ENCODE results near the gene KCNJ15.
"Not testable (repeated sequence)": the region's sequence is repeated elsewhere in the genome, so short reads cannot be mapped to it uniquely, and the experiment has no call there.

Gene KCNJ15

DNA sequence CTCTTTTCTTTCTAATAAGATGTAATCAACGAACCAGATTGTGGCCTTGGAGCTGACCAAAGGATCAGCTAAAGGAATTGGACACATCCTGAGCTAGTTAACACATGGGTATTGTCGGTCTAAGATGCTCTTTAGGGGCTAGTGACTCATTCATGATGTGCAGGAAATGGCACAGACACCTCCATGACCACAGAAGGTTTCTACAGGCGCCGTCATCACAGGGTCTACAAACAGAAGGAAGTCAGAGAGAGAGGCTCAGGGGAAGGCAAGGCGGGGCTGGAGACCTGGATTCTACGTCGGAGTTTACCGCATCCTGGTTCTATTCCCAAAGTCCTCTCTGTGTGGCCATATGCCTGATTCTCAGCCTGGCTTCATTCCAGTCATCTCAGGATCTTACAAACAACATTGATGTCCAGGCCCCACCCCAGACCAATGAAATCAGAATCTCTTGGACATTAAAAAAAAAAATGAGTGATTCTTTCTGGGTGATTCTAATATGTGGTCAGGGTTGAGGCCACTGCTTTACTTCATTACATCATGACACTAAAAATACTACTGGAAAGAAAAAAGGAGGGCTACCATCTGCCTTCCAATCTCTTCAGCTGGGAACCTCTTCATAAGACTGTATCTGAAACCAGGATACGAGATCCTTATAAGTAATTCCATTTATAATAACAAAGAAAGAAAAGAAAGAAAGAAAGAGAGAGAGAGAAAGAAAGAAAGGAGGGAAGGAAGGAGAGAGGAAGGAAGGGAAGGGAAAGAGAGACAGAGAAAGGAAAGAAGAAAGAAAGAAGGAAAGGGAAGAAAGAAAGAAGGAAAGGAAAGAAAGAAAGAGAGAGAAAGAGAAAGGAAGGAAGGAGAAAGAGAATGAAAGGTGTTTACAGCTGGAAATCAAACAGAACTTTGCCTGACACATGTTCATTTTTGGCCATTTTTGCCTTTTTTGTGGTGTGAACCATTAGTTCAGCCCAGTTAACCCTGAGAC is 11.6 kb upstream of the KCNJ15 start:
- peak; percentile 77 for DNase-seq

DNA sequence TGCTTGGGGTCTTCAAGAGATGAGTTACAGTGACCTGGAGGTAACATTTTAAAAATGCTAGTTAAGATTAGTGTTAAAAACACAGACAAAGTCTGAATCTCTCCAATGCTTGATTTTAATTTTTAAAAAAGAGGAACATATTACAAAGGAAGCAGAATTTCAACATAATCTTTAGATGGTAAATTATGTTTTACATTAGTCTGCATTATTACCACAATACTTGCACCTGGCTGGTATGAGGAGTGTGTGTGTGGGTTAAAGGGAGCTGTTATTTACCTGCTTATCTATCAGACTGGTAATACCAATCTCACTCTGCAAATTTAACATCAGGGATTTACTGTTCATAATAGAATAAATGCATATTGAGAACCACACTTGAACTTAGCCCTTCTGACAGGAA is 10.3 kb upstream of the KCNJ15 start:
- DNase-seq, result no peak

DNA sequence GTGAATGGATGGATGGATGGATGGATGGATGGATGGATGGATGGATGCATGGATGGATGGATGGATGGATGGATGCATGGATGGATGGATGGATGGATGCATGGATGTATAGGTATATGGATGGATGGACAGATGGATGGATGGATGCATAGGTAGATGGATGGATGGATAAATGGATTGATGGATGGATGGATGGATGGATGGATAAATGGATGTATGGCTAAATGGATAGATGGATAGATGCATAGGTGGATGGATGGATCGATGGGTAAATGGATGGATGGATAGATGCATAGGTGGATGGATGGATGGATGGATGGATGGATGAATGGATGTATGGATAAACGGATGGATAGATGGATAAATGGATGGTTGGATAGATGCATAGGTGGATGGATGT is 9.7 kb upstream of the KCNJ15 start:
- DNase-seq, result not testable (repeated sequence)

DNA sequence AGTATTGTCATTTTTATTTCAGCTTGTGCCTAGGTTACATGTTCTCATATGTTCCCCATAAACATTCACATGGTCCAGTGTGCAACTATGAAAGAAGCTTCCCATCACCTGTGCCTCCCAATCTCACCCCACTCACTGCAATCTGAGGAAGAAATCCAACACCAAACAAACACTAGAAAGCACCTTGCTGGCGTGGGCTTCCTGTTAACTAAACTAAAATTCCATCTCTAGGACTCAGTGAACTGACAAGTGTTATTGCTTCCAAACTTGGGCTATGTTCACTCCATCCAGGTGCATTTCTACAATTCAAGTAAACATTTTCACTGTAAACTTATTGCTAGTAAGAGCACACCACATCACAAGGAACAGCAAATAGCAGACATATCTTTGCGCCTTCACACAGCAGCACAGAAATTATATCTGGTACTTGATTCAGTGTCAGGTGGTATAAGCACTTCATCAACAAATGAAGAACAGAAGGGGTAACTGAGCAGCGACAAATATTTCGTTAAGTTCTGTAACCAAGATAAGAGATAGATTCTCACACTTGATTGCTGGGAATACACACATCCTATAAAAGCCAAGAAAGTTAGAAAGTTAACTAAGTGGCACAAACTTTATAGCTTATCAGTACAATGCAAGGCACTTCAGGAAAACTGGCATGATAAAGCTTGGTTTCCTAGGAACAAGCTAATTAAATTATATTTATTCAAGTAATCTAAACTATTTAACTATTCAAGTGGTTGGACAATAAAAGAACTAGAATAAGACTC is 8.9 kb upstream of the KCNJ15 start:
- no peak for DNase-seq

DNA sequence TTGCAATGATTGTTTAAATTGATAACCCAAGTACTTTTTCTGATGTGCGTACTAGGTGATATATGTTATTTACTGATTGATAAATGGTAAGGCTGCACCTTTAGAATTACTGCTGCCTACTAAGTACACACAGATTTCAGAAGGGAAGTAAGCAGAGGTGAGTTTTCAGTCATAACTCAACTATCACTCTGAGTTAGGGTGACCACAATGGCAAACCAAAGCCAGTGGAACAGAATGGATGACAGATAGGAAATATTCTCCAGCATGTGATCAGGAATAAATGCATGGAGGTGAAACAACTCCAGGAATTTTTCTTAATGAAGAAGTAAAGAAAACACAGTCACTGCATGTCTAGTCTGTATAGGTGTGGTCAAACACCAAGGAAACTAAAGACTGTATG is 7.5 kb upstream of the KCNJ15 start:
- no peak for DNase-seq

DNA sequence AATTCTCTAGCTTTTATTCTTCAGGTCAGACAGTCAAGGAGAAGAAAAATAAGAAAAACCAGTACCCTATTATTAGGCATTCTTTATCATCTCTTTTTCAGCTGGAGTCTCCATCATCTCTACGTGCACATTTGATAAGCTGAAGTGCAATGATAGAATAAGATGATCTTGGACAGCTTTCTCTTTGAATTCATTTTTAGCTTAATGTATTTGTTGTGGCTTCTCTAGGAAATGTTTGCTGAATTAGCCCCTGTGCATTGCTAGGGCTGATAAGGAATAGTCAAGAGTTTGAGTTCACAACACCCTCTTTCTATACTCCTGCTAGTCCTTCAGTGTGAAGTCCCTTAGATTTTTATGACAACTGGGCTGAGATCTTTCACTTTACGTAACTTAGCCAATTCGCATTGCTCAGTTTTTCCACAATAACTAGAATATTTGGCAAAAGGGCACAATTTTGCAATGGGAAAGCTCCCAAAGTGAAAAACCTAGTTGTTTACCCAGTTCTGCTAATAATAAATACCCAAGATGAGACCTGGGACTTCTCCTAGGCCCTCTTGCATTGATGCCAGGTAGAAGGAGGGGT is 7.0 kb upstream of the KCNJ15 start:
- DNase-seq, result no peak

DNA sequence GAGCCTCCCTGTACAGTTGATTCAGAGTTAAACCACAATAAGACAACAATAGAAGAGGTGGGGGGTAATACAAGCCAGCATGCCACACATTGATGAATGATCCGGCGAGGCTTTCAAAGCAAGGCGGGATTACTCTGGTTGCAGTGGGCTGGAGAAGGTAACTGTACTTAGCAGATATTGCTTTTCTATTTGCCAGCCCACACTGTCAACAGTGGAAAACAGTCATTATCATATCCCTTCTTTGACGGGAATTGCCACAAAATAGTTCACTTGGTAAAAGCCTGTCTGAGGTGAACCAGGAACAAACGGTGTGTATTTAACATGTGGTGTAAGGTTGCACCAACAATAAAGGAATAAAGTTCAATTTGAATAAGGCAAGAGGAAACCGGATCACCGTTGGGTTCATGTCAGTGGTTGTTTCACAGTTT is 5.8 kb upstream of the KCNJ15 start:
- no peak for DNase-seq

DNA sequence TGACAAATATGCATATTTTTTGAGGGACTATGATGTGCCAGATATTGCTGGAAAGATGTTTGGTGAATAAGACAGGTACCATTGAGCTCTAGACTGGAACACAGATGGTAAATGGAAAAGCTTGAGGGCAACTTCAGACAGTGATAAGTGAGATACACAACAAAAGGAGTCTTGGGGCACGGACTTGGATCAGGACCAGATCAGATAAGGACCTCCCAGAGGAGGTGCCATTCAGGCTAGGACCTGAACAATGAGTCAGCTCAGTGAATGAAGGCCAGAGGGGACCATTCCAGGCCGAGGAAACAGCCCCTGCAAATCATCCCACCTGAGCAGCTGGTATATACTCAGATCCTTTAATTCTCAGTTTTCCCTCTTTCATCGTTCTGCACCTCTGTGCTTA is 1.8 kb upstream of the KCNJ15 start:
- DNase-seq, result no peak

DNA sequence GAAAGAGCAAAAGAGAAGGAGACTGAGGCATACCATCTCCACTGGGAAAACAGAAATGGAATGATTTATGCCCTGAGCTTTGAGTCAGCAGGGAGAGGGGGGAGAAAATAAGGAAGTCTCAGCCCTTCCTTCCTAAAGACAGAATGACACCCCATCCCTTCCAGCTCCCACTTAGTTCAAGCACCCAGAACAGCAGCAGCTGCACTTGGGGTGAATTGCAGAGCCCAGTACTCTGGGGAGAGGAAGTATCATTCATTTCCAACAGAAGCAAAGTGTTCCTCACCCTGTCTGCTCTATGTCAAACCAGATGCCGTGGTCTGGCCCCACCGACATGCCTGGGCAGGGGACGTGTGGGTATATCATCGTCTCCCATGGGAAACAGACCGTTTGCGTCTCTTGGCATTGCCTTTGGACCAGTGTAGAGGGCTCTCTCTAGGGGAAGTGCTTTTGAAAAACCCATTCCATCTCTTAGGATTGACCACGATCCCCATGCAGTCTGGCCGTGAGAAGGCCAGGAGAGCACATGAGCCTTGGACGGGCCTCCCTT is 1.1 kb upstream of the KCNJ15 start:
- DNase-seq, result no peak

DNA sequence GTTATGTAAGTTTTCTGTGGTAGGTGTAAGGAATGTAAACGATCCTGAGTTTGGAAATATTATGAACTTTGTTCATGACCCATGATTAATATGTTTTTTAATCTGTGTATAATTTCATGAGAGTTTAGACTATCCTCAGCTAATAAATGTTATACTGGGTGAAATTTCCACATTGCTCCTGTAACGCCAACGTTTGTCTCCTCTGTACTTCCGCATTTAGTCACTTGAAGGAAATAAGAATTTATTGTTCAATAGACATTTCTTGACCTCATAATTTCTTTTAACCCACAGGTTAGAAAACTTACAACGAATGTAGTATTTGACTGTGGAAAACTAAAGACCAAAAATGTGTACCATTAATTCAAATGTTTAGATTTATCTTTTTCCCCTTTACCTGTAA is 876 bp downstream of the KCNJ15 start:
- DNase-seq, result no peak

DNA sequence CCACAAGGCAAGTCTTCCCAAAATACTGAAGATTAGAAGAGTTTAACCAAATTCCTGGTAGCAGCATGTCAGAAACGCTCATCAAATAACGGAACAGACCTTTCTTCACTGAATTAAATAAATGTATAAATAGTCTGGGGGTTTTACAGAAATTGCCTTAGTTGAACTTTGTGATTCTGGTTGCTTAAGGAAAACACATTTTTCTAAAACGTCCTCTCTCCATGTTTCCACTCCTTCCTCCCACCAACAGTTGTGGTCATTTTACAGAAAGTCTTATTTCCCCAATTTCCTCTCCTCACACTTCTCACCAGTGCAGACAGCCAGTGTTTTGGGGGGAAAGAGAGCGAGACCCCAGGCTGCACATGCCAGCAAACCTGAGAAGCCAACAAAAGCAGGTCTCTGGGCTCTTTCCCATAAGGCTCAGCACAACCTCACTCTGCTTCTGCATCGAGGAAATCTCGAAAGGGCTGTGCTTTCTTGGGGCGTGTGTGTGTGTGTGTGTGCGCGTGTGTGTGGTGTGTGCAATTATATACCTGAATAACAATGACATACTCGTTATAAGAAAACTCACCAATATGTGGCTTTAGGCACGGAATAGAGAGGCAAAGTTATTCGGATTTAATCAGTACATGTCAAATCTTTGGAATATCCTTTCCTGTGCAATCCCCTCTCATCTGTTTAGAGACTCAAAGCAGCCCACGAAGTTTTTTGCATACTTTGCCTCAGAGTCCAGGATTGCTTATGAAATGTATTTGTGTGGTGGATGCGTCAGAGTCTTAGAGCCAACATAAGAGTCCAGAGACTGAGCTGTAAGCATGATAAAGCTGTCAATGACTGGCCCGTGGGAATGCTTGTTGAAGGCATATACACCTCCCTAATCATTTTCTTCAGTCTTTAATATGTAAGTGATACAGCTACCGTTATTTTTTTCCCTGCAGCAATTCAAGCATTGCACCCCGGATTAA is 2.0 kb downstream of the KCNJ15 start:
- DNase-seq, result no peak

DNA sequence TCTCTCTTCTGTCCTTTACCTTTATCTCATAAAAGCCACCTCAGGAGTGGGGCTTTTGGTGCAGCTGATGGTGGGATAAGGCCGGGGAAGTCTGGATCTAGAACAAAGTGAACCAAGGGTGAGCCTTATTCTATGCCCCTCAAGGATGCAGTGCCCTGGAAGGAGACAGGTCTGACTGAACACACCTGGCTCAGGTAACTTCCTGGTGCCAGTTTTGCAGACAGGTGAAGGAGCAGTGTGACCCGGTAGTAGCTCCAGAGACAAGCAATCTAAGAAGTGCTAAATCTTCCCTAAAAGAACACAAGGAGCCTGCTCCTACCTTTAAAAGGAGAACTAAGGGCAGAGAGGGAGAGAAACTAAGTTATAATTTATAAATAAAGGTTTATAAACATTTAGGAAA is 2.9 kb downstream of the KCNJ15 start:
- DNase-seq, result no peak

DNA sequence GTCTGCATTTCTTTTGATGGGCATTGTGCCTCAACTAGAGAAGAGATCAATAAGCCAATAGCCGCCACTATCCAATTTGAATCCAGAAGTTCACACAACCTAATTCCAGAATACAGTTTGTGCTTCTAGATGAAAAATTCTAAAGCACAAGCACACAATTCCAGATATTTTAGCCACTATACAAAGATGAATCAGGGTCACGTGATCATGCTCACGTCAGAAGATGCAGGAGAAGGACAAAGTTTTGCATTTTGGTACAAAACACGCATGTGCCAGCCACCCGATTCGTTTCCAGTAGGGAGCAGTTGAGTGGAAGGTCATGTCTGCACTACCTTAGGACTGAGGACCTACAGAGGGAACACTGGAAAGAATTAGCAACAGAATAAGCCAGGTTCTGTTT is 3.6 kb downstream of the KCNJ15 start:
- no peak for DNase-seq

DNA sequence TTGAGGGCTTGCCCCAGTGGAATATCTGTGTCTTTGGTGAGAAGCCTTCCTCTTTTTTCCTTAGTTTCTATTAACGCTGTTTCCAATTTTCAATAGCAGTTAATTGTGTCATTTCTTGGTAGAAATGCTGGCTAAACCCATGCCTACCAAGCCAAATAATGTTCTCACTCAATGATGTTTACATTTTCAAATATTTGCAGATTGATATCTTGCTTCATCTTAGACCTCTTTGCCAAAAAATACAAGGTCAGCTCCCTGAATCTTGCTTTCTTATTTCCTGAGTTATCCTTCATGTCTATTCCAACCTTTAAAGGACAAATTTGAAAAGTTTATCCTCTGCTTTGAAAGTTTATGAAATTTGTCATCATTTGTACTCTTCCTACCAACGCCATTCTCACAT is 5.1 kb downstream of the KCNJ15 start:
- no peak for DNase-seq

DNA sequence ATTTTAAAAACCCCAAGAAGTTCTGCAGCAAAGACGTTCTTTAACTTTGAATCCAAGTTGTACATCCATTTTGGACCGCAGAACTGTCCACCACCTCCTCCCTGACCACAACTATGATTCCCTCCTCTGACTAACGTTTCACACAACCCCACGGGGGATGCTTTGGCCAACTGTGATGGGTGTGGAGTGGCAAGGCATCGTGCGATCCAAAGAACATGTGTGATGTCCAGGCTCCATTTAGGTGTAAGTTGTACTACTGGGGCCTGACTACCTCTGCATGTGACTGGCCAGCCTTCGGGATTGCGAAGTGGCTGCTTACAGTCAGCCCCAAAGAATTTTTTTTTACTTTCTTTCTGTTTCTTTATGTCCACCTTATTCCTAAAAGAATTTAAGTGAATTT is 6.7 kb downstream of the KCNJ15 start:
- no peak for DNase-seq

DNA sequence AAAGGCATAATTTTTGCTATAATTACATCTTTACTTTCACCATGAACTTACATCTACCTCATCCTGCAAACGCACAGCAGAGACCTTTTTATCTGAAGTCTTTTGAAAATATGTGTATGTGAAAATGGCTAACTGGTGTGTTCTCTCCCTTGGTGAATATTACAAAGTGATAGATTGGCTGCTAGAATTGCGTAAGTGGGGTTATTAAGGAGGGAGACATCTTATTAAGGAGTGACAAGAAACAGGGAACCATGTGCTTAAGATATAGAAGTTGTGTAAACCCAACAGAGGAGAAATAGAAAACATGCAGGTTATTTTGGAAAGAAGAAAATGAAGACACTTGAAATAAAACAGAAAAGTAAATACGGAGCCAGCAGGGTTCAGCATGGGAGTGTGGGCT is 7.8 kb downstream of the KCNJ15 start:
- DNase-seq, result no peak

DNA sequence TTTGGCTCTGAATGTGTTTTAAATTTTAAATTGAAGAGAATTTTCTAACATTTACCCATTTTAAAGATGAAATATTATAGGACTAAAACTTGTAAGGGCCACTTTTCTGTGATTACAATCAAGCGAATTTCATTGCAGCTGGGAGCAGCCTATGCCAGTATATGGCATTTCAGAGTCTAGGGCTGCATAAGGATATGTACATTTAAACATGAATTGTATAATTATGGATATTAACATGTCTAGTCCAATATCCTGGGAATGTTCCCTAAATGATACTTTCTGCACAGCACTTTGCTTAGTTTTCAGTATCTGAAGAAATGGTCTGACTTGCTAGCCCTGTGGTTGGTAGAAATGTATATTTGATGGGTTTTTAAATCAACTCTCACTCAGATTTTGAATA is 8.4 kb downstream of the KCNJ15 start:
- DNase-seq, result no peak

DNA sequence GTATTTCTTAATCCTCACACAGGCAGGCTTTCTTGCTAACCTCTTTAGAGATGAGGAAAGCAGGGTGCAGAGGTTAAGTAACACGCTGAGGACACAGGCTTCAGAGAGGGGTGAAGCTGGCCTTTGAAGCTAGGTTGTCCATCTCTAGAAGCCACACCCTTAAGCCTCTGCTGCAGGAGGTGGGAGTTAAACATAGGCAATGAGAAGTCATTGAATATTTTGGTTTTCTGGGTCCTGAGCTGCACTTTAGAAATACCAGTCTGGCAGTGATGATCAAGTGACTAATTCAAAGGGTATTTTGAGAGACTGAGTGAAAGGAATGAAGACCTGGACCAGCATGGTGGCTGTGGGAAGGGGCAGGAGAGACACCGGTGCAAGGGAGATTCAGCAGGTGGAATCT is 9.9 kb downstream of the KCNJ15 start:
- no peak for DNase-seq

DNA sequence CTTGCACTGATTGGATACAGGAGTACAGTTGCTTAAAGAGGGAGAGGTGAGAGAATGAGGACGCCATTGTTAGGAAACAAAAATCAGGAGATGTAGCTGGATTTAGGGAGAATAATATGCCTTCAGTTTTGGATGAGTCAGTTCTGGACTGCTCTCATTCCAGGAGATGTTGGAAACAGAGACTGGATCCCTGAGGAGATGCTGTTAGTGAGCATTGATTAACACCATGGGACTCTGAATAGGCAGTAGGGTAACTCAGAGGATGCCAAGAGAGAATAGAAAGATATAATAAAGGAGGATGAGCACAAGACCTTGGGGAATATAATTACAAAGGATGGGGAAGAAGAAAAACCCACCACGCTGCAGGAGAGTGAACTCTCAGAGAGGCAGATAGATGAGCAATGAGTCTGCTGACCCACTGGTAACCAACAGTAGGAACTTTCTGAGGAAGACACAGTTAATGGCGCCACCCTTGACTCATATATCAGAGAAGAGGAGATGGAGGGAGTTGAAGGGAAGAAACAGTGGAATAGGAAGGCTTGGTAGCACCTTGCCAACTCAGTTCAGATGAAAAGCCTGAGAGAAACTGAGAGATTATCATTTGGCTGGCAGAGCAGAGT is 10.5 kb downstream of the KCNJ15 start:
- no peak for DNase-seq

DNA sequence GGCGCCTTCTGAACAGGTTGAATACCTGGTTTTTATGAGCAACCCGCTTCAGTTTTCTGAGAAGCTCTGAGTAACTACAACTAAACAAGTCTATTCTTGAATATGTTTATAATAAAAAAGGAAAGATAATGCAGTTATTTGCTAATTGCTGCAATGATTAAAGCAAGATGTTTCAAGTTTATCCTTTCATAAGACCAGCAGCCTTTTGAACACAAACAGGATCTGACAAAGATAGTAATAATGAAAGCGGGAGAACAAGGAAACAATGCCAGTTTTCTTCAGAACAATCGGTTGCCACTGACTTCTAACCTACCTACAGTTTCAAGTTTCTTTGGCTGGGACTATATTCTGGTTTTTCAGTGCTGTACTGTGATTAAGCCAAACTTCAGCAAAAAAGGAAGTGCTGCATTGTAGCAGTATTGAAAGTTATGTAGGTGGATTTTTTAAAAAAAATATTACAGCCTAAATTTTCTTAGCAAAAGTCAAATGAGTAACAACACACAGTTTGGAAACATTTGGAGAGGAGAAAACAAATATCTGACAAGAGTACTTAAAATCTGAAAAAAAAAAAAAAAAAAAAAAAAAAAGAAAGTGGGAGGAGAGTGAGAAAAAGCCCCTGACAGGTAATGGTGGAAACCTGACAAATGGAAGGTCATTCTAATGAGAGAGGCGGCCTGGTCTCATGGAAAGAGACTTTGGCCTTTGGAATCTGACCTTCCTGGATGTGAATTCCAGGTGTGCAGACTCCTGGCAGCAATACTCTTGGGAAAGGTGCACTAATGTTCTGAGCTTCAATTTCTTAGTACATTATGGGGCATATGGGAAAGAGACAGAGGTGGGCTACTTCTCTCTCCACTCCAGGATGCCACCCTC is 11.4 kb downstream of the KCNJ15 start:
- no peak for DNase-seq
